GM15510 (cell line): ENCODE measurements around the gene MRPL23.

Experiments
- POLR2A ChIP-seq: IDR thresholded peaks from 3 replicates; pipeline ENCODE4 v1.6.1; 2011; ENCODE audit warnings: borderline replicate concordance; ENCODE audit not compliant: insufficient read length; ENCODE audit errors: extremely low read depth

MRPL23 gene

DNA sequence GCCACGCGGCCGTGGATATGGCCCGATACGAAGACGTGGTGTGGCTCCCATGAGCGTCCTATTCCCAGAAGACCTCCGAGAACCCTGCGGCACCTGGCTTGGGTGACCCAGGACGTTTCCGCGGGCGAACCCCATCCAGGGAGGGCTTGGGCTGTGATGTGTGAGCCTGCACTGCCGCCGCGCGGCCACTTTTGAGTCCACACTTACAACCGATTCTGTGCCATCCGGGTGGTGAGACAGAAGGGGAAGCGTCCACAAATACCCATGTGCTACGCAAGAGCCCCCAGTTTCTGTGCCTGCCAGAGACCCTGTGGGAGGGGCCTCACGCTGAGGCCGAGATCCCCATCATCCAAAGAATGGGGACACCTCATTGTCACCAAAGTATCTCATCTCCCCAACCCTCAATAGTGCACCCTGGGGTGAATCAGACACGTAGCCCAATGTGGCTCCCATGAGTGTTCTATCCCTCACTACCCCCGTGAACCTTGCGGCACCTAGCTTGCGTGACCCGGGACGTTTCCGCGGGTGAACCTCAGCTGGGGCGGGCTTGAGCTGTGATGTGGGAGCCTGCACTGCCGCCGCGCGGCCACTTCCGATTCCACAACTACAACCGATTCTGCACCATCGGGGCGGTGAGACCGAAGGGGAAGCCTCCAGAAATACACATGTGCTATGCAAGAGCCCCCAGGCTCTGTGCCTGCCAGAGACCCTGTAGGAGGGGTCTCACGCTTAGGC lies 55.1 kb downstream of the MRPL23 start:
- no peak for TF ChIP-seq POLR2A

DNA sequence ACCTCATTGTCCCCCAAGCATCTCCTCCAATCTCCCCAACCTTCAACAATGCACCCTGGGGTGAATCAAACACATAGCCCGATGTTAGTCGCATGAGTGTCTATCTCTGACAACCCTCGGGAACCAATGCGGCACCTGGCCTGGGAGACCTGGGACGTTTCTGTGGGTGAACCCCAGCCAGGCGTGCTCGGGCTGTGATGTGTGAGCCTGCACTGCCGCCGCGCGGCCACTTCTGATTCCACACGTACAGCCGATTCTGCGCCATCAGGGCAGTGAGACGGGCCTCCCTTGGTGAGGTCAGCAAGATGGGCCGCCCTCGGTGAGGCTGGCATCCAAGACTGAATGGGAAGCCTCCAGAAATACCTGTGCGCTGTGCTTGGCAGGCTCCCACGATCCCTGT lies 55.7 kb downstream of the MRPL23 start:
- no peak for TF ChIP-seq POLR2A

DNA sequence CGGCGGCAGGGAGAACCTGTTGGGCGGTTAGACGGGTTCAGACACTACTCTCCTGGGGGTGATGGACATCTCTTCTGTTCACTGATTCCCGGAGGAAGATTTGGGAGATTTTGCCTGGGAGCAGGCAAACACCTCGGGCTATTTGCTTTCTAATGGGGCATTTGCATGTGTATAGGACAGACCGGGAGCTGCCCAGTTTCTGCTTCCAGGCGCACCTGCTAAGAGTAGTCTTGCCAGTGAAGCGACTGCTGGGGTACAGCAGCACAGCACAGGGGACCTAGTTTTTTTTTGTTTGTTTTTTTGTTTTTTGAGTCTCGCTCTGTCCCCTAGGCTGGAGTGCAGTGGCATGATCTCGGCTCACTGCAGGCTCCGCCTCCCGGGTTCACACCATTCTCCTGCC lies 57.3 kb downstream of the MRPL23 start:
- TF ChIP-seq POLR2A: no peak
